GM06990 (cell line): ENCODE measurements around the gene KRTAP10-11.

Experiments
- DNase-seq: peaks from one replicate; pipeline ENCODE4 v3.0.0-alpha.2; 2011; ENCODE audit not compliant: insufficient read length; ENCODE audit errors: extremely low read depth
- H3K27me3 ChIP-seq: replicated peaks from 2 replicates; pipeline ENCODE4 v1.6.0; 2011; ENCODE audit warnings: low read length; ENCODE audit not compliant: control insufficient read depth, insufficient read depth
- H3K36me3 ChIP-seq: 2 replicates; pipeline ENCODE4 v1.5.1; 2011; ENCODE audit warnings: low read length; ENCODE audit not compliant: control insufficient read depth, insufficient read depth
- H3K4me3 ChIP-seq: replicated peaks from 2 replicates; pipeline ENCODE4 v1.5.1; 2011; ENCODE audit warnings: low read depth, mild to moderate bottlenecking, control low read depth, low read length
- CTCF ChIP-seq: IDR thresholded peaks from 2 replicates; pipeline ENCODE4 v1.5.1; 2011; ENCODE audit warnings: low read length, control low read depth, mild to moderate bottlenecking, inconsistent platforms; ENCODE audit not compliant: insufficient read depth, poor library complexity, severe bottlenecking

The KRTAP10-11 gene

GRCh38 chr21:44648557-44649311 lies 2.5 kb downstream of the KRTAP10-11 start:
- Histone ChIP-seq H3K4me3 (no peak overlapping the region), H3K36me3 (no peaks in the 10 kb centered on the region), H3K27me3 (no peaks in the 10 kb centered on the region)
- no peak for DNase-seq
- no peak for TF ChIP-seq CTCF

- no peak for DNase-seq
These were observed 3.4 kb downstream of the KRTAP10-11 start for GRCh38 chr21:44649521-44650100.

GRCh38 chr21:44650265-44650972 lies 4.2 kb downstream of the KRTAP10-11 start:
- no peak for TF ChIP-seq CTCF
- Histone ChIP-seq H3K4me3 (no peak overlapping the region), H3K27me3 (no peaks in the 10 kb centered on the region), H3K36me3 (no peaks in the 10 kb centered on the region)
- DNase-seq = no peak

More at GRCh38 chr21:44649521-44650100, 3.4 kb downstream of the KRTAP10-11 start:
- no peaks in the 10 kb centered on the region for H3K27me3 ChIP-seq
- TF ChIP-seq CTCF = no peak
- H3K36me3 ChIP-seq = no peaks in the 10 kb centered on the region
- no peak overlapping the region for H3K4me3 ChIP-seq

GRCh38 chr21:44650973-44651675 lies 4.9 kb downstream of the KRTAP10-11 start:
- H3K4me3 ChIP-seq = no peak overlapping the region
- no peak for TF ChIP-seq CTCF
- DNase-seq = no peak
- H3K36me3 ChIP-seq = no peaks in the 10 kb centered on the region
- no peaks in the 10 kb centered on the region for H3K27me3 ChIP-seq

GRCh38 chr21:44653123-44653522 lies 6.9 kb downstream of the KRTAP10-11 start:
- no peak for DNase-seq
- Histone ChIP-seq H3K27me3 (no peaks in the 10 kb centered on the region), H3K36me3 (no peaks in the 10 kb centered on the region), H3K4me3 (no peak overlapping the region)
- TF ChIP-seq CTCF = no peak
